Measurements from ENCODE around the gene ALG6.
"Not testable (repeated sequence)": the region's sequence is repeated elsewhere in the genome, so short reads cannot be mapped to it uniquely, and the experiment has no call there.

Gene ALG6

DNA sequence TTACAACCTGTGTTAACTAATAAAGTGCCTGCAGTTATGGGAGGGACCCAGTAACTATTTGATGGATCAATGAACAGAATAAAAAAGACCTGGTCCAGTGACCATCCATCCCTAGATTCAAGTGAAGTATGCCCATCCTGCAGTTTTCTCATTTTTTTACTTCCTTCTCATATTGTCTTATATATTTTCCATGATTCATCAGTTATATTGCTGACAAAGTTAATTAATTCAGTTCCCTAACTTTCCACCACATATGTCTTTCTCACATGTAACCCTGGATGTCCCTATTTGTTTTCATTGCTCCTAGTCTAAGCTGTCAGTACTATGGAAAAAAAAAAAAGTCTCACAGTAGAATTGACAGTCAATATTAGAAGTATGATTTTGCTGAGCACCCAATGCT, 91.3 kb downstream of the ALG6 start:
- Histone ChIP-seq H3K9me3 (ENCODE audit: insufficient read depth, low read depth, low read length) (peaks cover 18% of the 10 kb centered on the region), H3K4me3 (ENCODE audit: low read length) (no peak overlapping the region), H3K27me3 (ENCODE audit: insufficient read depth, low read length) (no peaks in the 10 kb centered on the region), H3K9ac (ENCODE audit: low read depth, low read length) (no peak overlapping the region), H3K4me1 (ENCODE audit: insufficient read depth, low read length) (no peaks in the 10 kb centered on the region), H3K36me3 (ENCODE audit: insufficient read depth, low read length) (peaks cover 11% of the 10 kb centered on the region), H3K27ac (ENCODE audit: low read depth, low read length) (no peak overlapping the region)

- Histone ChIP-seq H3K4me3 (ENCODE audit: low read length) (no peak overlapping the region), H3K36me3 (ENCODE audit: insufficient read depth, low read length) (peaks cover 11% of the 10 kb centered on the region), H3K9me3 (ENCODE audit: insufficient read depth, low read depth, low read length) (peaks cover 18% of the 10 kb centered on the region), H3K27me3 (ENCODE audit: insufficient read depth, low read length) (no peaks in the 10 kb centered on the region), H3K9ac (ENCODE audit: low read depth, low read length) (no peak overlapping the region), H3K4me1 (ENCODE audit: insufficient read depth, low read length) (no peaks in the 10 kb centered on the region), H3K27ac (ENCODE audit: low read depth, low read length) (no peak overlapping the region)
- WGBS = 95% methylated on average over 1 of the region's 1 CpG
Measured at GRCh38 chr1:63461661-63462230, 94.3 kb downstream of the ALG6 start.

- Histone ChIP-seq H3K4me1 (ENCODE audit: insufficient read depth, low read length) (no peaks in the 10 kb centered on the region), H3K36me3 (ENCODE audit: insufficient read depth, low read length) (peaks cover 11% of the 10 kb centered on the region), H3K27ac (ENCODE audit: low read depth, low read length) (no peak overlapping the region), H3K27me3 (ENCODE audit: insufficient read depth, low read length) (no peaks in the 10 kb centered on the region), H3K9me3 (ENCODE audit: insufficient read depth, low read depth, low read length) (peaks cover 18% of the 10 kb centered on the region), H3K4me3 (ENCODE audit: low read length) (no peak overlapping the region), H3K9ac (ENCODE audit: low read depth, low read length) (no peak overlapping the region)
- WGBS = no CpG with 5 or more reads among the region's 3 CpGs
Measured at GRCh38 chr1:63463248-63463647, 95.8 kb downstream of the ALG6 start.

DNA sequence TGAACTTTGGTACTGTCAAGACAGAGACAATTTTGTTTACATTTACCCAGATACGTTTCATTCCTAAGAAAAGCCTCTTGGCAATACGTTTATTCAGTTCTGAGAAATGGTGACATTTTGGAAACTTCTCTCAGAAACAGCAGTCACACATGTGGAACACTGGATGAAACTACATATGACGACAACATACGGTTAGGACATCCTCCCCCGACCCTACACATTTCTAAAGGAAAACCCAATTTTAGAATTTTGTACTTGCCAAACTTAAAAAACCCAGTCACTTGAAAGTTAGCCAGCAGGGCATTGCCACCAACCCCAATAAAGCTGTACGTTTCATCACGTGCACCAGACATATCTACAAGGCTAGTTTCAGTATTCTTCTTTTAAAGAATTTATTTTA, 98.8 kb downstream of the ALG6 start:
- 94% methylated on average over 7 of the region's 7 CpGs for WGBS
- H3K27ac ChIP-seq (ENCODE audit: low read depth, low read length) = no peak overlapping the region
- H3K27me3 ChIP-seq (ENCODE audit: insufficient read depth, low read length) = no peaks in the 10 kb centered on the region
- no peak overlapping the region for H3K4me3 ChIP-seq (ENCODE audit: low read length)
- H3K9ac ChIP-seq (ENCODE audit: low read depth, low read length) = no peak overlapping the region
- H3K9me3 ChIP-seq (ENCODE audit: insufficient read depth, low read depth, low read length) = peaks cover 27% of the 10 kb centered on the region
- peaks cover 20% of the 10 kb centered on the region for H3K36me3 ChIP-seq (ENCODE audit: insufficient read depth, low read length)
- H3K4me1 ChIP-seq (ENCODE audit: insufficient read depth, low read length) = no peaks in the 10 kb centered on the region

- Histone ChIP-seq H3K9ac (ENCODE audit: low read depth, low read length) (no peak overlapping the region), H3K27ac (ENCODE audit: low read depth, low read length) (no peak overlapping the region), H3K4me1 (ENCODE audit: insufficient read depth, low read length) (no peaks in the 10 kb centered on the region), H3K4me3 (ENCODE audit: low read length) (no peak overlapping the region), H3K27me3 (ENCODE audit: insufficient read depth, low read length) (no peaks in the 10 kb centered on the region), H3K36me3 (ENCODE audit: insufficient read depth, low read length) (peaks cover 14% of the 10 kb centered on the region), H3K9me3 (ENCODE audit: insufficient read depth, low read depth, low read length) (peaks cover 23% of the 10 kb centered on the region)
- 88% methylated on average over 3 of the region's 3 CpGs for WGBS
Measured at GRCh38 chr1:63466759-63467158, 99.3 kb downstream of the ALG6 start.

GRCh38 chr1:63468683-63469082, 101.3 kb downstream of the ALG6 start:
- WGBS = 93% methylated on average over 5 of the region's 5 CpGs
- not testable (repeated sequence) for H3K4me3 ChIP-seq (ENCODE audit: low read length); H3K27me3 ChIP-seq (ENCODE audit: insufficient read depth, low read length); H3K4me1 ChIP-seq (ENCODE audit: insufficient read depth, low read length); H3K27ac ChIP-seq (ENCODE audit: low read depth, low read length); H3K9ac ChIP-seq (ENCODE audit: low read depth, low read length)
- H3K36me3 ChIP-seq (ENCODE audit: insufficient read depth, low read length) = peaks cover 13% of the 10 kb centered on the region
- H3K9me3 ChIP-seq (ENCODE audit: insufficient read depth, low read depth, low read length) = peaks cover 15% of the 10 kb centered on the region

GRCh38 chr1:63475761-63476160, 108.3 kb downstream of the ALG6 start:
- no peaks in the 10 kb centered on the region for H3K27me3 ChIP-seq (ENCODE audit: insufficient read depth, low read length)
- peaks cover 8% of the 10 kb centered on the region for H3K9me3 ChIP-seq (ENCODE audit: insufficient read depth, low read depth, low read length)
- no peak overlapping the region for H3K9ac ChIP-seq (ENCODE audit: low read depth, low read length)
- H3K27ac ChIP-seq (ENCODE audit: low read depth, low read length) = no peak overlapping the region
- H3K36me3 ChIP-seq (ENCODE audit: insufficient read depth, low read length) = peaks cover 31% of the 10 kb centered on the region
- 98% methylated on average over 7 of the region's 7 CpGs for WGBS
- no peak overlapping the region for H3K4me3 ChIP-seq (ENCODE audit: low read length)
- no peaks in the 10 kb centered on the region for H3K4me1 ChIP-seq (ENCODE audit: insufficient read depth, low read length)

GRCh38 chr1:63480057-63480456, 112.6 kb downstream of the ALG6 start:
- no peaks in the 10 kb centered on the region for H3K4me1 ChIP-seq (ENCODE audit: insufficient read depth, low read length)
- H3K9ac ChIP-seq (ENCODE audit: low read depth, low read length) = no peak overlapping the region
- 100% methylated on average over 1 of the region's 1 CpG for WGBS
- H3K4me3 ChIP-seq (ENCODE audit: low read length) = no peak overlapping the region
- no peaks in the 10 kb centered on the region for H3K9me3 ChIP-seq (ENCODE audit: insufficient read depth, low read depth, low read length)
- H3K36me3 ChIP-seq (ENCODE audit: insufficient read depth, low read length) = peaks cover 24% of the 10 kb centered on the region; the same call in 1 of the 2 replicates
- no peak overlapping the region for H3K27ac ChIP-seq (ENCODE audit: low read depth, low read length)
- no peaks in the 10 kb centered on the region for H3K27me3 ChIP-seq (ENCODE audit: insufficient read depth, low read length)

- no peak overlapping the region for H3K4me3 ChIP-seq (ENCODE audit: low read length)
- WGBS = 93% methylated on average over 1 of the region's 1 CpG
- no peak overlapping the region for H3K27ac ChIP-seq (ENCODE audit: low read depth, low read length)
- H3K9ac ChIP-seq (ENCODE audit: low read depth, low read length) = no peak overlapping the region
- H3K27me3 ChIP-seq (ENCODE audit: insufficient read depth, low read length) = no peaks in the 10 kb centered on the region
- no peaks in the 10 kb centered on the region for H3K9me3 ChIP-seq (ENCODE audit: insufficient read depth, low read depth, low read length)
- H3K36me3 ChIP-seq (ENCODE audit: insufficient read depth, low read length) = 0 out of 2 replicates have a peak, but pooled peaks cover 5% of the 10 kb centered on the region
- H3K4me1 ChIP-seq (ENCODE audit: insufficient read depth, low read length) = no peaks in the 10 kb centered on the region
Measured at GRCh38 chr1:63486629-63487028, 119.2 kb downstream of the ALG6 start.

GRCh38 chr1:63487336-63488065, 120.1 kb downstream of the ALG6 start:
- H3K36me3 ChIP-seq (ENCODE audit: insufficient read depth, low read length) = 0 out of 2 replicates have a peak, but pooled peaks cover 5% of the 10 kb centered on the region
- H3K27ac ChIP-seq (ENCODE audit: low read depth, low read length) = no peak overlapping the region
- WGBS = 96% methylated on average over 7 of the region's 8 CpGs
- no peak overlapping the region for H3K4me3 ChIP-seq (ENCODE audit: low read length)
- no peaks in the 10 kb centered on the region for H3K9me3 ChIP-seq (ENCODE audit: insufficient read depth, low read depth, low read length)
- H3K27me3 ChIP-seq (ENCODE audit: insufficient read depth, low read length) = no peaks in the 10 kb centered on the region
- H3K4me1 ChIP-seq (ENCODE audit: insufficient read depth, low read length) = no peaks in the 10 kb centered on the region
- no peak overlapping the region for H3K9ac ChIP-seq (ENCODE audit: low read depth, low read length)

Measured in HUES64 (cell line).